GM19043 (cell line): ENCODE results near the gene KIF13A.
"Not testable (repeated sequence)": the region's sequence is repeated elsewhere in the genome, so short reads cannot be mapped to it uniquely, and the experiment has no call there.

ENCODE experiments used
- ATAC-seq: cut with Tn5 transposase; IDR thresholded peaks from one replicate; pipeline ENCODE4 v1.9.1; 2021; ENCODE audit warnings: low read depth; ENCODE audit not compliant: unreplicated experiment

KIF13A gene

GRCh38 chr6:17971128-17972073 lies 16.0 kb downstream of the KIF13A start:
- no peak for ATAC-seq

- ATAC-seq: no peak
Measured at GRCh38 chr6:17968876-17969275, 18.6 kb downstream of the KIF13A start.

GRCh38 chr6:17967668-17968518 lies 19.5 kb downstream of the KIF13A start:
- ATAC-seq: no peak

GRCh38 chr6:17966451-17966850 lies 21.0 kb downstream of the KIF13A start:
- ATAC-seq: no peak

- no peak for ATAC-seq
Measured at GRCh38 chr6:17965397-17965796, 22.0 kb downstream of the KIF13A start.

GRCh38 chr6:17964633-17965032 lies 22.8 kb downstream of the KIF13A start:
- ATAC-seq: no peak

- ATAC-seq: no peak
Measured at GRCh38 chr6:17962436-17963031, 24.9 kb downstream of the KIF13A start.

GRCh38 chr6:17959302-17959701 lies 28.1 kb downstream of the KIF13A start:
- no peak for ATAC-seq

GRCh38 chr6:17957904-17958620 lies 29.4 kb downstream of the KIF13A start:
- no peak for ATAC-seq

GRCh38 chr6:17957498-17957897 lies 29.9 kb downstream of the KIF13A start:
- no peak for ATAC-seq

- no peak for ATAC-seq
Measured at GRCh38 chr6:17957086-17957485, 30.3 kb downstream of the KIF13A start.

- ATAC-seq: no peak
Measured at GRCh38 chr6:17950095-17950494, 37.3 kb downstream of the KIF13A start.

- ATAC-seq: no peak
Measured at GRCh38 chr6:17949168-17949567, 38.3 kb downstream of the KIF13A start.

GRCh38 chr6:17948725-17949124 lies 38.7 kb downstream of the KIF13A start:
- no peak for ATAC-seq

- not testable (repeated sequence) for ATAC-seq
Measured at GRCh38 chr6:17947574-17947973, 39.9 kb downstream of the KIF13A start.

- ATAC-seq: no peak
Measured at GRCh38 chr6:17945575-17945974, 41.9 kb downstream of the KIF13A start.

- no peak for ATAC-seq
Measured at GRCh38 chr6:17945111-17945510, 42.3 kb downstream of the KIF13A start.

- no peak for ATAC-seq
Measured at GRCh38 chr6:17941318-17941717, 46.1 kb downstream of the KIF13A start.

- ATAC-seq: no peak
Measured at GRCh38 chr6:17940151-17940792, 47.2 kb downstream of the KIF13A start.

GRCh38 chr6:17938901-17939300 lies 48.5 kb downstream of the KIF13A start:
- no peak for ATAC-seq
